GM10266 (cell line): Measurements from ENCODE around the gene PBOV1.

ENCODE experiments used
- DNase-seq: peaks from one replicate; pipeline ENCODE4 v3.0.0; 2012; ENCODE audit errors: extremely low spot score
- TF ChIP-seq, protein P1 (sequence below): IDR thresholded peaks from 2 replicates; pipeline ENCODE4 v1.5.1; 2012; ENCODE audit warnings: mild to moderate bottlenecking, low read depth; ENCODE audit not compliant: control insufficient read depth, insufficient read depth; ENCODE audit errors: missing control alignments

Gene PBOV1

DNA sequence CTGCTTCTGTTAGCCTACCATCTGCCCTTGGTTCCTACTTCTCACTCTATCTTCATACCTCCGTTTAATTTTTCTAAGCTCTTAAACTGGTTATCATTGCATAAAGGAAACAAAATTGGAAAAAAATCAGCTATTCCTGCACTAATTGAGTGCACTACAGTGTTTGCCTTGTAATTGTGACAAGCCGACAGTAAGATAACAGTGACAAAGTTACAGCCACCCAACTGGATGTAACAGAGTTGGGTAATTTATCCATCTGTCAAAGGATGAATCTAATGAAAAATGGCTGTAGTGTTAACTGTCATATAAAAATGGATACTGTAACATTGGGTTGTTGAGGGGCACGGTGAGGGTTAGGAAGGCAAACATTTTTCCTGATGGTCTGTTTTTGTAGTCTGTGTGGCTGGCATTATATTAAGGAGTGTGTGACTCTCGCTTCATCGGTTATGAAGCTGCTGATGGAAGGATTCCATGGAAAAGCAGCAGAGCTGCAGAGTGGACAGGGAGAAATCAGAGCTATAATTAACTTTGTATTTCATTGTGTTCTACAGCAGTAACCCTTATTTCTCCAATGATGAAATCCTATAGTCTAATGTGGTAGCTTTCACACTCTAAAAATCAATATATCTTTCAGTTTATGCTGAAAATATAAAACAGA, 12.7 kb downstream of the PBOV1 start:
- TF ChIP-seq, protein P1, sequence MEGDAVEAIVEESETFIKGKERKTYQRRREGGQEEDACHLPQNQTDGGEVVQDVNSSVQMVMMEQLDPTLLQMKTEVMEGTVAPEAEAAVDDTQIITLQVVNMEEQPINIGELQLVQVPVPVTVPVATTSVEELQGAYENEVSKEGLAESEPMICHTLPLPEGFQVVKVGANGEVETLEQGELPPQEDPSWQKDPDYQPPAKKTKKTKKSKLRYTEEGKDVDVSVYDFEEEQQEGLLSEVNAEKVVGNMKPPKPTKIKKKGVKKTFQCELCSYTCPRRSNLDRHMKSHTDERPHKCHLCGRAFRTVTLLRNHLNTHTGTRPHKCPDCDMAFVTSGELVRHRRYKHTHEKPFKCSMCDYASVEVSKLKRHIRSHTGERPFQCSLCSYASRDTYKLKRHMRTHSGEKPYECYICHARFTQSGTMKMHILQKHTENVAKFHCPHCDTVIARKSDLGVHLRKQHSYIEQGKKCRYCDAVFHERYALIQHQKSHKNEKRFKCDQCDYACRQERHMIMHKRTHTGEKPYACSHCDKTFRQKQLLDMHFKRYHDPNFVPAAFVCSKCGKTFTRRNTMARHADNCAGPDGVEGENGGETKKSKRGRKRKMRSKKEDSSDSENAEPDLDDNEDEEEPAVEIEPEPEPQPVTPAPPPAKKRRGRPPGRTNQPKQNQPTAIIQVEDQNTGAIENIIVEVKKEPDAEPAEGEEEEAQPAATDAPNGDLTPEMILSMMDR: no peak

GRCh38 chr6:138204792-138205384, 13.4 kb downstream of the PBOV1 start:
- no peak for DNase-seq
- TF ChIP-seq, protein P1: no peak

More for the DNA sequence above, 12.7 kb downstream of the PBOV1 start:
- no peak for DNase-seq

DNA sequence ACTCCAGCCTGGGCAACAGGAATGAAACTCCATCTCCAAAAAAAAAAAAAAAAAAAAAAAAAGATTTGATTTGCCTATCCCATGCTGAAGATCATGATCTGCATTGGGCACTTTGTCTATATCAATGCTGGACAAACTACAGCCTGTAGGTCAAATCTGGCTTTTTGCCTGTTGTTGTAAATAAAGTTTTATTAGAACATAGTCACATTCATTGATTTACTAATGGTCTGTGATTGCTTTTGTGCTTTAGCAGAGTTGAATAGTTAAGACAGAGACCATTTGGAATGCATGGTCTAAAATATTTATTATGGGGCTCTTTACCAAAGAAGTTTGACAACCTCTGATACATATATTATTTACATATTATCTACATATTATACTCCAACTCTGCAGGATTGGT, 14.0 kb downstream of the PBOV1 start:
- no peak for DNase-seq
- TF ChIP-seq, protein P1: no peak

GRCh38 chr6:138203315-138203714, 15.0 kb downstream of the PBOV1 start:
- DNase-seq: no peak
- TF ChIP-seq, protein P1: no peak

GRCh38 chr6:138201836-138202235, 16.5 kb downstream of the PBOV1 start:
- TF ChIP-seq, protein P1: no peak
- DNase-seq: no peak

DNA sequence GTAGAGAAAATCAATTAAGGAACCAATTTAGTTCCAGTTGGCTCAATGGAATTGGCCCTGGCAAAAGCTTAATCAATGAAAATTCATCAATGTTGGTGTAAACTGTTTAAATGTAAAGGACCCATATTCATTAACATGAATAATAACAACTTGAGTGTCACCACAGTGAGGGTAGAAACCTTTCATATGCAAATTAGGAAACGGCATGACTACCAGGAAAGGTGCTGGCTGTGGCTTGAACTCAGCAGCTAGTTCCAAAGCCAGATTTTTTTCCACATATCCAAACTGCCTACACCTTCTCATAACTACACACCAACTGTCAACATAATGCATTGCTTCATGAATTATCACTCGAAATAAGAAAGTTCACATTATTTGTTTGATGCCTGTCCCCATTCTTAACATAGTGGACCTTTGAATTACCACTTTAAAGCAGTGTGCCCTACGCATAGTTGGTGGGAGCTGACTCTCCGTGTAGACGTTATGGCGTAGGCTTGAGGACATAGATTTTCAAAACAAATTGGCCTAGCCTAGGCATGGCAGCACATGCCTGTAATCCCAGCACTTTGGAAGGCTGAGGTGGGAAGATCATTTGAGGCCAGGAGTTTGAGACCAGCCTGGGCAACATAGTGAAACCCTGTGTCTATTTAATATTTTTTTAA, 19.7 kb downstream of the PBOV1 start:
- DNase-seq: no peak
- TF ChIP-seq, protein P1: no peak

- TF ChIP-seq, protein P1: no peak
- DNase-seq: no peak
Observed at GRCh38 chr6:138197570-138197969, 20.7 kb downstream of the PBOV1 start.
